Mesothelial cell of epicardium (in vitro differentiated cells): ENCODE data around the gene GTF3C5. TPM values are rescaled to one million over a fixed set of nuclear protein-coding genes. Genes with fewer than 3 reads are reported as not detected.
A peak's percentile ranks its signal among the peaks of the same experiment; 100 is the strongest.

Experiments
- DNase-seq, 2 experiments: peaks; one replicate each; pipeline ENCODE4 v3.0.0; 2021; ENCODE audit warnings: low spot score in 2 of 2; ENCODE audit not compliant: unreplicated experiment in 2 of 2
- H3K27ac Mint-ChIP-seq: 2 replicates; pipeline ENCODE4 v1.8.0; 2021; ENCODE audit warnings: mixed read lengths
- H3K27me3 Mint-ChIP-seq: 2 replicates; pipeline ENCODE4 v1.8.0; 2021; ENCODE audit warnings: low read depth, mixed read lengths
- H3K36me3 Mint-ChIP-seq: 2 replicates; pipeline ENCODE4 v1.8.0; 2021; ENCODE audit warnings: mixed read lengths
- H3K4me1 Mint-ChIP-seq: 2 replicates; pipeline ENCODE4 v1.8.0; 2021; ENCODE audit warnings: mixed read lengths
- H3K4me3 Mint-ChIP-seq: 2 replicates; pipeline ENCODE4 v1.8.0; 2021; ENCODE audit warnings: mild to moderate bottlenecking, moderate library complexity, mixed read lengths
- H3K9me3 Mint-ChIP-seq: 2 replicates; pipeline ENCODE4 v1.8.0; 2021; ENCODE audit warnings: mixed read lengths
- microRNA-seq: library from miRNA; unstranded; fragments of <30 nt; microRNA quantifications from one replicate; pipeline ENCODE4 v1.2.0, GENCODE V29; 2021; ENCODE audit warnings: inconsistent platforms, mixed read lengths
- total RNA-seq: library from RNA; stranded (reverse); gene quantifications from 3 replicates; pipeline ENCODE4 v1.2.1, GENCODE V29; 2021
- TF ChIP-seq, protein P1 (sequence below): fragments of 200-600 bp; sonication (generic); IDR thresholded peaks from one replicate; pipeline ENCODE4 v1.5.0; 2021; ENCODE audit warnings: antibody characterized with exemption; ENCODE audit not compliant: unreplicated experiment

GTF3C5 gene
- total RNA-seq, 1 donor from 2014 or later: 80.0 TPM

DNA sequence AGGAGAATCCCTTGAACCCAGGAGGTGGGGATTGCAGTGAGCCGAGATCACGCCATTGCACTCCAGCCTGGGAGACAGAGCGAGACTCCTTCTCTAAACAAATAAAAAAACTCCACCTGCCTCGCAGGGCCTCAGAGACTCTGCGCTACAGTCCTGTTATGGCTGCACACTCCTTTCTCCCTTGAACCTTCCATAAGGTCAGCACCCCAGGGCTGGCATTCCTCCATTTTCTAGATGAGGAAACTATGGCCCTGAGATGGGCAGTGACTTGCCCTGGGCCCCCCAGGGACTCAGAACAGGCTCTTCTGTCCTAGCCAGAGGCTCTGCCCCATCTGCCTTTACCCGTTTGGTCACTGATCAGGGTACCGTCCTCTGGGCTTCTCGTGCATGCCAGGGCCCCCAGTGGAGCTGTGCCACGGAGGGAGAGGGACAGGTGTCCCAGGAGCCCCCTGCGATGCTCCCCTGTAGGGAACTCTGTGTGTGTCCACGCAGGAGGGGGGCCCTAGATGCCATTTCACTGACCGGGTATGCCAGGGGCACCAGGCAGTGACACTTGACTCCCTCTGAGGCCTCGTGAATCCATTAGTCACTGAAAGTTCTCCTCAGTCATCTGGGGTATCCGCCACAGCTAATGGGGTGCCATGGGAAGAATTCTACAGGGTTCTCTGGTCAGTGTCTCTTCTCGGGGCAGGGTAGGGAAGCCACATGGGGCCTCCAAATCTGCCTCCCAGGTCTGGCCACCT, 74.1 kb downstream of the GTF3C5 start:
- Mint-ChIP-seq H3K4me3 (no peak overlapping the region), H3K27me3 (no peaks in the 10 kb centered on the region), H3K36me3 (peaks cover 28% of the 10 kb centered on the region), H3K27ac (no peak overlapping the region), H3K9me3 (no peaks in the 10 kb centered on the region), H3K4me1 (no peaks in the 10 kb centered on the region)
- DNase-seq: no peak
- TF ChIP-seq, protein P1, sequence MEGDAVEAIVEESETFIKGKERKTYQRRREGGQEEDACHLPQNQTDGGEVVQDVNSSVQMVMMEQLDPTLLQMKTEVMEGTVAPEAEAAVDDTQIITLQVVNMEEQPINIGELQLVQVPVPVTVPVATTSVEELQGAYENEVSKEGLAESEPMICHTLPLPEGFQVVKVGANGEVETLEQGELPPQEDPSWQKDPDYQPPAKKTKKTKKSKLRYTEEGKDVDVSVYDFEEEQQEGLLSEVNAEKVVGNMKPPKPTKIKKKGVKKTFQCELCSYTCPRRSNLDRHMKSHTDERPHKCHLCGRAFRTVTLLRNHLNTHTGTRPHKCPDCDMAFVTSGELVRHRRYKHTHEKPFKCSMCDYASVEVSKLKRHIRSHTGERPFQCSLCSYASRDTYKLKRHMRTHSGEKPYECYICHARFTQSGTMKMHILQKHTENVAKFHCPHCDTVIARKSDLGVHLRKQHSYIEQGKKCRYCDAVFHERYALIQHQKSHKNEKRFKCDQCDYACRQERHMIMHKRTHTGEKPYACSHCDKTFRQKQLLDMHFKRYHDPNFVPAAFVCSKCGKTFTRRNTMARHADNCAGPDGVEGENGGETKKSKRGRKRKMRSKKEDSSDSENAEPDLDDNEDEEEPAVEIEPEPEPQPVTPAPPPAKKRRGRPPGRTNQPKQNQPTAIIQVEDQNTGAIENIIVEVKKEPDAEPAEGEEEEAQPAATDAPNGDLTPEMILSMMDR: no peak

DNA sequence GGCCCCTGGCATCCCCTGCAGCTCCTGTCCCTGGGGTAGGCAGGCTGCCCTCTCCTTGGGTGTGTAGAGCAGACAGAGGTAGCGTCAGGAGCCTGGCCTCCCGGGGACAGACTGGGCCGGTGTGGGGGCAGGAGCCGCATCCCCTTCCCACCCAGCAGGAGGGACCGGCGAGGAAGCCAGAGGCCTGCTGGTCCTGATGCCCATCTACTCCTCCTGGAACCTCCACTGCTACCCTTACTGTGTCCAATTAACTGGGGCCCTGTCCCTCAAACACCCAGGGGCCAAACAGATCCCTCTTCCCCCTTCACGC, 74.6 kb downstream of the GTF3C5 start:
- no peak overlapping the region for H3K4me3 Mint-ChIP-seq
- no peaks in the 10 kb centered on the region for H3K4me1 Mint-ChIP-seq
- H3K27ac Mint-ChIP-seq: no peak overlapping the region
- TF ChIP-seq, protein P1: no peak
- H3K27me3 Mint-ChIP-seq: no peaks in the 10 kb centered on the region
- no peaks in the 10 kb centered on the region for H3K9me3 Mint-ChIP-seq
- no peak for DNase-seq
- peaks cover 29% of the 10 kb centered on the region for H3K36me3 Mint-ChIP-seq

DNA sequence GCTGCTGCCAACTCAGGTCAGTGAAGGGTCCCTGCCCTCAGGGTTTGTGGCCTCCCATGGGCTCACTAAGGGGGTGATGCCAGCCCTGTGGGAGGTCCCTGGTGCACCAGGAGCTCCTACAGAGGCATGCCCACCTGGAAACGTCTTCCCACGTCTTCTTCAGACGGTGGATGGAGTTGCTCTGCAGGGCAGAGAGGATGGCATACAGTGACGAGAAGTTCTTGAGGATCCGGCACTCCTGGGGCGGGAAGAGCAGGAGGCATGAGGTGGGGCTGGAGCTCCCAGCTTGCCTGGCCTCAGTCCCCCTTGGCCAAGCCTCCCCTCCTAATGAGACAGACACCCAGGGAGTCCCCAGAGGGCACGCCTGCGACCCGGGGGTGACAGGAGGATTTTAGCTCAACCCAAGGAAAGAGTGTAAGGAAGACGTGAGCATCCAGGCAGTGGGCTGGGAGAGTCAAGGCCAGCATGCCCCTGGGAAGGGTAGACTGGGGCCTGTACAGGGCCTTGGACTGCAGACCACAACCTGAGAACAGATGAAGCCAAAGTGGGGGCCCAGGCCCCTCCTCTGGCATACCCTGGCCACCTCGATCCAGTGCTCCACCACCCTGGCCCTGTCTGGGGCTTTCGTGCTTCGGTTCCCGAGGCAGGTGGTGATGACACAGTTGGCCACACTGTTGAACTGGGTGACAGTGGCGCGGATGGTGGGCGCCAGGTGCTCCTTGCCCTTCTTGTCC, 75.9 kb downstream of the GTF3C5 start:
- no peak for DNase-seq
- no peaks in the 10 kb centered on the region for H3K4me1 Mint-ChIP-seq

DNA sequence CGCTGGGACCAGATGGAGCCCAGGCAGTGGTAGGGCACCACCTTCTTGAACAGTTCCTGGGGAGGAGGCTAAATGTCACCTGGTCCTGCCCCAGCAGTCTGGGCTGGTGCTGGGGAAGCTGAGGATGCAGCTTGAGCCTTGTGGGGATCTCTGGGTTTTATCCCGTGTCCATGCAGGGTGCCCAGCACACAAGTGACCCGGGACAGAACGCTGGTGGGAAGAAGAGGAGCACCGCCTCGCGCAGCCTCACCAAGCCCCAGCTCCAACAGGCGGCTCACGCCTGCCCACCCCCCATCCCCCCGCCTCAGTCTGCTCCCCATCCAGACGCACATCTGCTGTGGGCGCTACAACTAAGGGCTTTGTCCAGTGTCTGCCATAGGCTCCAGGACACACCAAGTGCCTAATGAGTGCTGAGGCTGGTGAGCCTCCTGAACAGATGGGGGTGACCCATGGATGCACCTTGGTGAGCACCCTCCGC, 76.5 kb downstream of the GTF3C5 start:
- Mint-ChIP-seq H3K9me3 (no peaks in the 10 kb centered on the region), H3K4me3 (no peak overlapping the region), H3K27ac (no peak overlapping the region), H3K4me1 (no peaks in the 10 kb centered on the region), H3K36me3 (peaks cover 22% of the 10 kb centered on the region), H3K27me3 (no peaks in the 10 kb centered on the region)
- TF ChIP-seq, protein P1: no peak
- DNase-seq: no peak

More for the DNA sequence above, 75.9 kb downstream of the GTF3C5 start:
- TF ChIP-seq, protein P1: no peak
- H3K36me3 Mint-ChIP-seq: peaks cover 23% of the 10 kb centered on the region
- H3K27ac Mint-ChIP-seq: no peak overlapping the region
- H3K4me3 Mint-ChIP-seq: no peak overlapping the region
- no peaks in the 10 kb centered on the region for H3K27me3 Mint-ChIP-seq
- H3K9me3 Mint-ChIP-seq: no peaks in the 10 kb centered on the region

Small RNA genes lying within 50 kb of the gene (microRNA-seq; reads per million reads assigned to microRNA genes)
- gene MIR6877: 8.2 reads per million, percentile 28 among the genes with 10 or more reads in this experiment

Other genes starting within 250 kb of the GTF3C5 start
- gene AK8, start 152.7 kb upstream of the GTF3C5 start, total RNA-seq: 1.5 to 2.1 TPM (median 2.0 TPM) in 3 replicates
- gene SPACA9, start 152.1 kb upstream of the GTF3C5 start, total RNA-seq: 5.5 to 5.8 TPM (median 5.7 TPM) in 3 replicates
- gene TSC1, start 86.4 kb upstream of the GTF3C5 start, total RNA-seq: 65.1 to 68.5 TPM (median 67.6 TPM) in 3 replicates
- gene GFI1B, start 52.3 kb upstream of the GTF3C5 start, total RNA-seq: not detected in 3 replicates
- gene CEL, start 31.0 kb downstream of the GTF3C5 start, total RNA-seq: 4.3 to 5.0 TPM (median 4.6 TPM) in 3 replicates
- 78.9 to 83.5 TPM (median 82.9 TPM) in 3 replicates for gene RALGDS, start 90.2 kb downstream of the GTF3C5 start, total RNA-seq
- gene GBGT1, start 132.9 kb downstream of the GTF3C5 start, total RNA-seq: 29.1 to 32.8 TPM (median 31.8 TPM) in 3 replicates
- not detected in 3 replicates for gene OBP2B, start 178.3 kb downstream of the GTF3C5 start, total RNA-seq
- gene ABO, start 244.2 kb downstream of the GTF3C5 start, total RNA-seq: 2.0 to 3.2 TPM (median 2.3 TPM) in 3 replicates